SK-N-MC (cell line): Measurements from ENCODE around the gene RESF1.

Source experiments
- EZH2 ChIP-seq: fragments of 200-600 bp; sonication (generic); IDR thresholded peaks from one replicate; pipeline ENCODE4 v1.6.1; 2017; ENCODE audit warnings: antibody characterized with exemption
- FOXP2 ChIP-seq: optimal IDR thresholded peaks from 2 replicates; pipeline ENCODE3; 2011; ENCODE audit warnings: mild to moderate bottlenecking, moderate library complexity; ENCODE audit not compliant: insufficient read depth; ENCODE audit errors: extremely low read length, control extremely low read depth
- POLR2AphosphoS5 ChIP-seq: IDR thresholded peaks from 2 replicates; pipeline ENCODE4 v1.6.1; 2012; ENCODE audit warnings: mild to moderate bottlenecking, low read depth, low read length, borderline replicate concordance

DNA sequence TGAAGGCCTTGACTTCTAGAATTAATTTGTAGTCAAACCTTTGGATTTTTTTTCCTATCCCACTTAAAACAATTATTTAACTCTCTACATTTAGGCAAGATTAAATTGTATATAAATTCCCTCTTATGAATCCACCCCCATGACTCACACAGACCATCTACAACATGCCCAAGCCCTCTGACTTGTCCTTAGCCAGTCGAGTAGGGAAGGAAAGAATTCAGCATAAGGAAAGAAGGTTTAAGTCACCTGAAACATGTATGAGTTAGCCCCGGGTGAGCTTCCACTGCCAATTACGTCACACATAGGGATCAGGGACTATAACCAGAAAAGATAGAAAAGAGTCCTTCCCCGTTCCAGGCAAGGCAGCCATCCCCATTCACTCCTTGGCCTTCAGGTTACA lies 14.9 kb upstream of the RESF1 start:
- TF ChIP-seq FOXP2 (no peak), POLR2AphosphoS5 (no peak), EZH2 (no peak)
